ENCODE results near the gene FXYD7. TPM values are rescaled to one million over a fixed set of nuclear protein-coding genes. Genes with fewer than 3 reads are reported as not detected.

The FXYD7 gene
- total and polyA plus RNA-seq, 9 of the 15 experiments (the other 6 are each of a cell fraction or from before 2014, with no cell fraction given), result 0.10 to 0.80 (median 0.31) TPM; not detected in 3

- TF ChIP-seq, protein P1, sequence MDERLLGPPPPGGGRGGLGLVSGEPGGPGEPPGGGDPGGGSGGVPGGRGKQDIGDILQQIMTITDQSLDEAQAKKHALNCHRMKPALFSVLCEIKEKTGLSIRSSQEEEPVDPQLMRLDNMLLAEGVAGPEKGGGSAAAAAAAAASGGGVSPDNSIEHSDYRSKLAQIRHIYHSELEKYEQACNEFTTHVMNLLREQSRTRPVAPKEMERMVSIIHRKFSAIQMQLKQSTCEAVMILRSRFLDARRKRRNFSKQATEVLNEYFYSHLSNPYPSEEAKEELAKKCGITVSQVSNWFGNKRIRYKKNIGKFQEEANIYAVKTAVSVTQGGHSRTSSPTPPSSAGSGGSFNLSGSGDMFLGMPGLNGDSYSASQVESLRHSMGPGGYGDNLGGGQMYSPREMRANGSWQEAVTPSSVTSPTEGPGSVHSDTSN (CRISPR knock-in tag; IDR thresholded peaks at IDR 0.05; ENCODE audit: low read depth), result no peak
- TF ChIP-seq, protein P1 (tag; conservative IDR thresholded peaks at IDR 0.05; ENCODE audit: low read depth), result peak; percentile 82
- no peak for TF ChIP-seq NCOR1 (IDR thresholded peaks at IDR 0.05)
- TF ChIP-seq IFI16 (CRISPR knock-in tag; IDR thresholded peaks at IDR 0.05), result no peak
- TF ChIP-seq ZNF766 (CRISPR knock-in tag; conservative IDR thresholded peaks at IDR 0.05), result 0 out of 2 replicates have a peak, but pooled peaks have one; percentile 60
- TF ChIP-seq MEIS2 (IDR thresholded peaks at IDR 0.05; ENCODE audit: partially characterized antibody), result peak; percentile 84
Measured at GRCh38 chr19:35202722-35203688, 60.0 kb downstream of the FXYD7 start (continued).

Small RNAs within 50 kb of the gene (small RNA-seq; reads per million reads assigned to genes)
- not detected for gene AC020907.2

Other genes starting within 250 kb of the FXYD7 start
Only the 7 nearest of the 18 such genes appear.
- gene HPN, start 101.5 kb upstream of the FXYD7 start, total RNA-seq (2014; rRNA removed), result not detected in 2 replicates
- not detected in 2 replicates for gene HPN, start 101.5 kb upstream of the FXYD7 start, total RNA-seq (2014; rRNA removed; fragmentation: Illumina TruSeq; extraction: Trizol)
- gene HPN, start 101.5 kb upstream of the FXYD7 start, total RNA-seq (2015; rRNA removed; fragmentation: Illumina TruSeq; extraction: Trizol), result 0.15 TPM in 1 of 2 replicates, not detected in the other
- 0.20 and 0.36 TPM in 2 replicates for gene HPN, start 101.5 kb upstream of the FXYD7 start, total RNA-seq (2021)
- gene HPN, start 101.5 kb upstream of the FXYD7 start, polyA plus RNA-seq (2011; rRNA removed), result 0.10 and 0.11 TPM in 2 replicates
- not detected in 2 replicates for gene HPN, start 101.5 kb upstream of the FXYD7 start, polyA plus RNA-seq (2014; fragmentation: Illumina TruSeq; extraction: Trizol)
- not detected for gene HPN, start 101.5 kb upstream of the FXYD7 start, polyA plus RNA-seq (2014; fragmentation: Nextera tagmentation; extraction: Ambion mirVana)
- not detected in 2 replicates for gene HPN, start 101.5 kb upstream of the FXYD7 start, polyA plus RNA-seq (2014; rRNA removed)
- not detected in 2 replicates for gene FXYD3, start 27.4 kb upstream of the FXYD7 start, total RNA-seq (2014; rRNA removed)
- gene FXYD3, start 27.4 kb upstream of the FXYD7 start, total RNA-seq (2014; rRNA removed; fragmentation: Illumina TruSeq; extraction: Trizol), result not detected in 2 replicates
- gene FXYD3, start 27.4 kb upstream of the FXYD7 start, total RNA-seq (2015; rRNA removed; fragmentation: Illumina TruSeq; extraction: Trizol), result not detected in 2 replicates
- 0.24 and 0.60 TPM in 2 replicates for gene FXYD3, start 27.4 kb upstream of the FXYD7 start, total RNA-seq (2021)
- not detected in 2 replicates for gene FXYD3, start 27.4 kb upstream of the FXYD7 start, polyA plus RNA-seq (2011; rRNA removed)
- not detected in 2 replicates for gene FXYD3, start 27.4 kb upstream of the FXYD7 start, polyA plus RNA-seq (2014; fragmentation: Illumina TruSeq; extraction: Trizol)
- gene FXYD3, start 27.4 kb upstream of the FXYD7 start, polyA plus RNA-seq (2014; fragmentation: Nextera tagmentation; extraction: Ambion mirVana), result not detected
- gene FXYD3, start 27.4 kb upstream of the FXYD7 start, polyA plus RNA-seq (2014; rRNA removed), result not detected in 2 replicates
- gene LGI4, start 8.2 kb upstream of the FXYD7 start, total RNA-seq (2014; rRNA removed), result 0.14 TPM in 1 of 2 replicates, not detected in the other
- not detected in 2 replicates for gene LGI4, start 8.2 kb upstream of the FXYD7 start, total RNA-seq (2014; rRNA removed; fragmentation: Illumina TruSeq; extraction: Trizol)
- not detected in 2 replicates for gene LGI4, start 8.2 kb upstream of the FXYD7 start, total RNA-seq (2015; rRNA removed; fragmentation: Illumina TruSeq; extraction: Trizol)
- 0.24 TPM in 1 of 2 replicates, not detected in the other for gene LGI4, start 8.2 kb upstream of the FXYD7 start, total RNA-seq (2021)
- gene LGI4, start 8.2 kb upstream of the FXYD7 start, polyA plus RNA-seq (2011; rRNA removed), result 0.29 and 0.73 TPM in 2 replicates
- 0.30 and 0.33 TPM in 2 replicates for gene LGI4, start 8.2 kb upstream of the FXYD7 start, polyA plus RNA-seq (2014; fragmentation: Illumina TruSeq; extraction: Trizol)
- not detected for gene LGI4, start 8.2 kb upstream of the FXYD7 start, polyA plus RNA-seq (2014; fragmentation: Nextera tagmentation; extraction: Ambion mirVana)
- 0.21 and 1.1 TPM in 2 replicates for gene LGI4, start 8.2 kb upstream of the FXYD7 start, polyA plus RNA-seq (2014; rRNA removed)
- 2.3 and 2.4 TPM in 2 replicates for gene FXYD1, start 4.4 kb upstream of the FXYD7 start, total RNA-seq (2014; rRNA removed)
- gene FXYD1, start 4.4 kb upstream of the FXYD7 start, total RNA-seq (2014; rRNA removed; fragmentation: Illumina TruSeq; extraction: Trizol), result not detected in 2 replicates
- gene FXYD1, start 4.4 kb upstream of the FXYD7 start, total RNA-seq (2015; rRNA removed; fragmentation: Illumina TruSeq; extraction: Trizol), result 0.60 and 1.3 TPM in 2 replicates
- 1.7 and 2.7 TPM in 2 replicates for gene FXYD1, start 4.4 kb upstream of the FXYD7 start, total RNA-seq (2021)
- 0.40 and 0.66 TPM in 2 replicates for gene FXYD1, start 4.4 kb upstream of the FXYD7 start, polyA plus RNA-seq (2011; rRNA removed)
- gene FXYD1, start 4.4 kb upstream of the FXYD7 start, polyA plus RNA-seq (2014; fragmentation: Illumina TruSeq; extraction: Trizol), result 0.71 and 2.1 TPM in 2 replicates
- not detected for gene FXYD1, start 4.4 kb upstream of the FXYD7 start, polyA plus RNA-seq (2014; fragmentation: Nextera tagmentation; extraction: Ambion mirVana)
- 2.4 and 3.2 TPM in 2 replicates for gene FXYD1, start 4.4 kb upstream of the FXYD7 start, polyA plus RNA-seq (2014; rRNA removed)
- gene FXYD5, start 11.5 kb downstream of the FXYD7 start, total RNA-seq (2014; rRNA removed), result 174 and 300 TPM in 2 replicates
- gene FXYD5, start 11.5 kb downstream of the FXYD7 start, total RNA-seq (2014; rRNA removed; fragmentation: Illumina TruSeq; extraction: Trizol), result 122 and 147 TPM in 2 replicates
- gene FXYD5, start 11.5 kb downstream of the FXYD7 start, total RNA-seq (2015; rRNA removed; fragmentation: Illumina TruSeq; extraction: Trizol), result 252 and 264 TPM in 2 replicates
- gene FXYD5, start 11.5 kb downstream of the FXYD7 start, total RNA-seq (2021), result 250 and 256 TPM in 2 replicates
- gene FXYD5, start 11.5 kb downstream of the FXYD7 start, polyA plus RNA-seq (2011; rRNA removed), result 104 and 125 TPM in 2 replicates
- gene FXYD5, start 11.5 kb downstream of the FXYD7 start, polyA plus RNA-seq (2014; fragmentation: Illumina TruSeq; extraction: Trizol), result 522 and 537 TPM in 2 replicates
- gene FXYD5, start 11.5 kb downstream of the FXYD7 start, polyA plus RNA-seq (2014; fragmentation: Nextera tagmentation; extraction: Ambion mirVana), result 100 to 1,000 TPM; 125 to 198 TPM
- gene FXYD5, start 11.5 kb downstream of the FXYD7 start, polyA plus RNA-seq (2014; rRNA removed), result 120 and 155 TPM in 2 replicates
- gene FAM187B, start 85.5 kb downstream of the FXYD7 start, total RNA-seq (2014; rRNA removed), result 0.09 TPM in 1 of 2 replicates, not detected in the other
- not detected in 2 replicates for gene FAM187B, start 85.5 kb downstream of the FXYD7 start, total RNA-seq (2014; rRNA removed; fragmentation: Illumina TruSeq; extraction: Trizol)
- gene FAM187B, start 85.5 kb downstream of the FXYD7 start, total RNA-seq (2015; rRNA removed; fragmentation: Illumina TruSeq; extraction: Trizol), result not detected in 2 replicates
- gene FAM187B, start 85.5 kb downstream of the FXYD7 start, total RNA-seq (2021), result not detected in 2 replicates
- not detected in 2 replicates for gene FAM187B, start 85.5 kb downstream of the FXYD7 start, polyA plus RNA-seq (2011; rRNA removed)
- not detected in 2 replicates for gene FAM187B, start 85.5 kb downstream of the FXYD7 start, polyA plus RNA-seq (2014; fragmentation: Illumina TruSeq; extraction: Trizol)
- under 1 TPM in 1 of 2 experiments, not detected in 1; 0.04 TPM for gene FAM187B, start 85.5 kb downstream of the FXYD7 start, polyA plus RNA-seq (2014; fragmentation: Nextera tagmentation; extraction: Ambion mirVana)
- gene FAM187B, start 85.5 kb downstream of the FXYD7 start, polyA plus RNA-seq (2014; rRNA removed), result not detected in 2 replicates
- 65.1 and 111 TPM in 2 replicates for gene LSR, start 105.7 kb downstream of the FXYD7 start, total RNA-seq (2014; rRNA removed)
- gene LSR, start 105.7 kb downstream of the FXYD7 start, total RNA-seq (2014; rRNA removed; fragmentation: Illumina TruSeq; extraction: Trizol), result 10.1 and 11.3 TPM in 2 replicates
- 29.4 and 32.3 TPM in 2 replicates for gene LSR, start 105.7 kb downstream of the FXYD7 start, total RNA-seq (2015; rRNA removed; fragmentation: Illumina TruSeq; extraction: Trizol)
- 83.3 and 87.9 TPM in 2 replicates for gene LSR, start 105.7 kb downstream of the FXYD7 start, total RNA-seq (2021)
- gene LSR, start 105.7 kb downstream of the FXYD7 start, polyA plus RNA-seq (2011; rRNA removed), result 19.6 and 42.8 TPM in 2 replicates
- 28.0 and 61.6 TPM in 2 replicates for gene LSR, start 105.7 kb downstream of the FXYD7 start, polyA plus RNA-seq (2014; fragmentation: Illumina TruSeq; extraction: Trizol)
- gene LSR, start 105.7 kb downstream of the FXYD7 start, polyA plus RNA-seq (2014; fragmentation: Nextera tagmentation; extraction: Ambion mirVana), result under 1 TPM; 0.44 to 0.66 TPM
- gene LSR, start 105.7 kb downstream of the FXYD7 start, polyA plus RNA-seq (2014; rRNA removed), result 39.4 and 47.4 TPM in 2 replicates